Kidney (tissue), 14 donors: ENCODE results near the gene CENPX. TPM values are rescaled to one million over a fixed set of nuclear protein-coding genes. Genes with fewer than 3 reads are reported as not detected.
A peak's percentile ranks its signal among the peaks of the same experiment; 100 is the strongest.

Source experiments
- DNase-seq, 5 donors: peaks; one replicate each; pipeline ENCODE4 v3.0.0-alpha.2; 2013 to 2020
- FAIRE-seq: peaks from 2 replicates; lab custom pipeline; 2012; peaks lifted over from hg19 to GRCh38; lab: Jason Lieb, UNC
- H3K27ac ChIP-seq, 2 donors: one replicate each; pipeline ENCODE4 v1.7.0; 2013; ENCODE audit warnings: low read depth in 2 of 2, low read length in 2 of 2, inconsistent platforms in 1 of 2
- H3K27me3 ChIP-seq: one replicate; pipeline ENCODE4 v1.7.1; 2013; ENCODE audit warnings: low read length, inconsistent platforms; ENCODE audit not compliant: control insufficient read depth, insufficient read depth
- H3K36me3 ChIP-seq, 3 donors: one replicate each; pipeline versions ENCODE4 v1.7.0 to v1.7.1; 2013; ENCODE audit warnings: low read length in 3 of 3, control low read depth in 1 of 3, inconsistent platforms in 1 of 3; ENCODE audit not compliant: insufficient read depth in 3 of 3, control insufficient read depth in 2 of 3
- H3K4me1 ChIP-seq, 3 donors: one replicate each; pipeline versions ENCODE4 v1.7.0 to v1.7.1; 2013; ENCODE audit warnings: low read length in 3 of 3, inconsistent platforms in 1 of 3, low read depth in 1 of 3; ENCODE audit not compliant: control insufficient read depth in 2 of 3, insufficient read depth in 2 of 3
- H3K4me3 ChIP-seq, 3 donors: one replicate each; pipeline versions ENCODE4 v1.7.0 to v1.8.1; 2013; ENCODE audit warnings: low read length in 3 of 3, control low read depth in 1 of 3, inconsistent platforms in 1 of 3
- H3K9ac ChIP-seq, 3 donors: one replicate each; pipeline versions ENCODE4 v1.7.0 to v1.7.1; 2013; ENCODE audit warnings: low read length in 3 of 3, control low read depth in 1 of 3, inconsistent platforms in 1 of 3
- H3K9me3 ChIP-seq, 3 donors: one replicate each; pipeline versions ENCODE4 v1.7.0 to v1.7.1; 2013; ENCODE audit warnings: low read length in 3 of 3, control low read depth in 1 of 3, inconsistent platforms in 1 of 3; ENCODE audit not compliant: control insufficient read depth in 2 of 3, insufficient read depth in 1 of 3
- intact Hi-C: fragments of 100-400 bp; cut with DNase I; formaldehyde crosslinking; loops from one replicate; pipeline ENCODE4 v1.11.1; 2022
- polyA plus RNA-seq: library from polyadenylated mRNA; stranded (reverse); fragments of 350-450 nt; fragmentation: Illumina TruSeq; extraction: RNeasy Lipid Tissue Mini Kit (QIAGEN cat#74804); gene quantifications from one replicate; pipeline ENCODE4 v1.2.3, GENCODE V29; 2014; ENCODE audit warnings: low read depth, low replicate concordance; ENCODE audit not compliant: insufficient read depth
- total RNA-seq: library from RNA; stranded (reverse); fragmentation: NEBNext Ultra II Directional; extraction: Animal tissue kit (Norgen Biotek cat#: 25700); gene quantifications from one replicate; pipeline ENCODE4 v1.2.1, GENCODE V29; 2021
- TF ChIP-seq, protein P1 (sequence below): IDR thresholded peaks from 3 replicates; pipeline ENCODE4 v1.5.1; 2012; ENCODE audit warnings: mild to moderate bottlenecking, moderate library complexity, borderline replicate concordance; ENCODE audit not compliant: insufficient read depth; ENCODE audit errors: extremely low read depth
- donor health status: control.
- donor health status: control.
- donor health status: control.
- donor health status: control.
- donor health status: control.
- donor health status: DM: yes; HTN: yes; CAD: no.
- donor health status: Normal renal cell carcinoma (clear cell type).

The CENPX gene
- total and polyA plus RNA-seq, 2 donors from 2014 or later, result 36.9 to 93.2 TPM

DNA sequence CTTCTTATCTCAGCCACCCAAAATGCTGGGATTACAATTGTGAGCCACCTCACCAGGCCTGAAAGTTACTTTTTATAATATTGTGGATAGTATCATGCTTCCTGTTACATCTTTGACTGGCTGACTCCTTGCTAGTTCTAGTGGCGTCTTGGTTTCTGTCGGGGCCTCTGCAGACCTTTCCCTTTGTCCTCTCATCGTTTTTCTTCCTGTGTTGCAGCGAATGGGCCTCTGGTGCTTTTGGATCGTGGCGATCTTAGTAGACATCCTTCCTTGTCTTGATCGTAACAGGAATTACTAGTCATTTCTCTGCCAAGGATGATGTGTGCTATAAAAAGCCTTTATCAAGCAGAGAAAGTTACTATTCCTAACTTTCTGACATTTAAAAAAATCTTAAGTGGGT lies 24.5 kb downstream of the CENPX start:
- H3K9me3 ChIP-seq, result no peaks in the 10 kb centered on the region
- no peak overlapping the region for H3K27ac ChIP-seq
- intact Hi-C loops, result no loop called here
- no peak for DNase-seq
- no peak overlapping the region for H3K4me3 ChIP-seq
- TF ChIP-seq, protein P1, sequence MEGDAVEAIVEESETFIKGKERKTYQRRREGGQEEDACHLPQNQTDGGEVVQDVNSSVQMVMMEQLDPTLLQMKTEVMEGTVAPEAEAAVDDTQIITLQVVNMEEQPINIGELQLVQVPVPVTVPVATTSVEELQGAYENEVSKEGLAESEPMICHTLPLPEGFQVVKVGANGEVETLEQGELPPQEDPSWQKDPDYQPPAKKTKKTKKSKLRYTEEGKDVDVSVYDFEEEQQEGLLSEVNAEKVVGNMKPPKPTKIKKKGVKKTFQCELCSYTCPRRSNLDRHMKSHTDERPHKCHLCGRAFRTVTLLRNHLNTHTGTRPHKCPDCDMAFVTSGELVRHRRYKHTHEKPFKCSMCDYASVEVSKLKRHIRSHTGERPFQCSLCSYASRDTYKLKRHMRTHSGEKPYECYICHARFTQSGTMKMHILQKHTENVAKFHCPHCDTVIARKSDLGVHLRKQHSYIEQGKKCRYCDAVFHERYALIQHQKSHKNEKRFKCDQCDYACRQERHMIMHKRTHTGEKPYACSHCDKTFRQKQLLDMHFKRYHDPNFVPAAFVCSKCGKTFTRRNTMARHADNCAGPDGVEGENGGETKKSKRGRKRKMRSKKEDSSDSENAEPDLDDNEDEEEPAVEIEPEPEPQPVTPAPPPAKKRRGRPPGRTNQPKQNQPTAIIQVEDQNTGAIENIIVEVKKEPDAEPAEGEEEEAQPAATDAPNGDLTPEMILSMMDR, result no peak
- H3K9ac ChIP-seq, result no peak overlapping the region
- no peaks in the 10 kb centered on the region for H3K36me3 ChIP-seq
- peaks cover 0 to 6% (median 0%) of the 10 kb centered on the region in 3 donors for H3K4me1 ChIP-seq
- H3K27me3 ChIP-seq, result no peaks in the 10 kb centered on the region
- FAIRE-seq, result no peak

DNA sequence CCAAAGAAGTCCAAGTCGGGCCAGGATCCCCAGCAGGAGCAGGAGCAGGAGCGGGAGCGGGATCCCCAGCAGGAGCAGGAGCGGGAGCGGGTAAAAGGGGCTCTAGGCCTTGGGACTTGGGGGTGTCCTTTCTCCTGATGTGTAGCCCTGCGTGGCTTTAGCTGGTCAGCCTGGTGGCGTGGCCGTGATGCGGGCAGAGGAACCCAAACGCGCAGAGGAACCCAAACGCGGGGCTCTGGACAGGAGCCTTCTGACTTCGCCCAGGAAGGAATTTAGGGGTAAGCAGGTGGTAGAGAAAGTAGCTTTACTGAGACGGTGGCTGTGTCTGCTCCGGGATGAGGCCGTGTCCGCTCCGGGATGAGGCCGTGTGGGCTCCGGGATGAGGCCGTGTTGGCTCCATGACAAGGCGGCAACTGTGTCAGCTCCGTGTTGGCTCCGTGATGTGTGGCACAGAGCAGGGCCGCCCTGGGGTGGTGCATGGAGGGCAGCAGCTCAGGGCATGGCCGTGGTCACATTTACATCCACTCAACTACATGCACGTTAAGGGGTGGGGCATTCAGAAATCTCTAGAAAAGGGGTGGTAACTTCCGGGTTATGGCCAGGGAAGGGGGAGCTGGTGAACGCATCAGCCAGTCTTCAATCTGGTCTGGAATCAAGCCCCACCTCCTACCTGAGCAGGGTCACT lies 25.8 kb downstream of the CENPX start:
- TF ChIP-seq, protein P1, result no peak

DNA sequence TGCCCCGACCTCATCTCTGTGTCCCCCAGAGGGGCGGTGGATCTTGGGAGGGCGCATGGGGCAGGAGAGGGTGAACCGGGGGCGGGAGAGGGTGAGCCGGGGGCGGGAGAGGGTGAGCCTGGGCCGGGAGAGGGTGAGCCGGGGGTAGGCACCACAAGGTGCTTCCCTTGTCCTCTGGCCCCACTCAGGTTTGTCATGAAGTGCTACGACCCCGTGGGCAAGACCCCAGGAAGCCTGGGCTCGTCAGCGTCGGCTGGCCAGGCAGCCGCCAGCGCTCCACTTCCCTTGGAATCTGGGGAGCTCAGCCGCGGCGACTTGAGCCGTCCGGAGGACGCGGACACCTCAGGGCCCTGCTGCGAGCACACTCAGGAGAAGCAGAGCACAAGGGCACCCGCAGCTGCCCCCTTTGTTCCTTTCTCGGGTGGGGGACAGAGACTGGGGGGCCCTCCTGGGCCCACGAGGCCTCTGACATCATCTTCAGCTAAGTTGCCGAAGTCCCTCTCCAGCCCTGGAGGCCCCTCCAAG lies 26.4 kb downstream of the CENPX start:
- TF ChIP-seq, protein P1, result no peak
- peaks cover 0 to 19% (median 13%) of the 10 kb centered on the region in 3 donors for H3K4me1 ChIP-seq
- intact Hi-C loops, result no loop called here
- H3K9me3 ChIP-seq, result no peaks in the 10 kb centered on the region
- H3K36me3 ChIP-seq, result no peaks in the 10 kb centered on the region
- FAIRE-seq (no peak), DNase-seq (peak in 1 of 5 donors; percentile 69)
- H3K9ac ChIP-seq, result no peak overlapping the region
- no peak overlapping the region for H3K4me3 ChIP-seq
- H3K27me3 ChIP-seq, result no peaks in the 10 kb centered on the region
- no peak overlapping the region for H3K27ac ChIP-seq

More for the DNA sequence above, 25.8 kb downstream of the CENPX start:
- H3K36me3 ChIP-seq, result no peaks in the 10 kb centered on the region
- peaks cover 0 to 14% (median 8%) of the 10 kb centered on the region in 3 donors for H3K4me1 ChIP-seq
- H3K4me3 ChIP-seq, result no peak overlapping the region
- DNase-seq (peak in 2 of 5 donors; percentile 33 to 56), FAIRE-seq (no peak)
- no peak overlapping the region for H3K9ac ChIP-seq
- H3K9me3 ChIP-seq, result no peaks in the 10 kb centered on the region
- intact Hi-C loops, result no loop called here
- H3K27me3 ChIP-seq, result no peaks in the 10 kb centered on the region
- H3K27ac ChIP-seq, result no peak overlapping the region
